GM12878 (cell line): Measurements from ENCODE around the gene SARM1. TPM values are rescaled to one million over a fixed set of nuclear protein-coding genes. Genes with fewer than 3 reads are reported as not detected.
A peak's percentile ranks its signal among the peaks of the same experiment; 100 is the strongest.

Experiments used
- ATAC-seq: fragments of 200-7000 bp; cut with Tn5 transposase; 3 replicates; pipeline ENCODE4 v1.9.1; 2020; ENCODE audit warnings: mild to moderate bottlenecking, moderate library complexity
- BruUV-seq: library from RNA; stranded (reverse); fragments of 400-500 nt; replicated peaks from 2 replicates; lab custom pipeline; 2021; lab: Mats Ljungman, UMichigan
- CTCF ChIA-PET: fragments of 300-600 bp; sonication (Branson Sonifier 250); formaldehyde crosslinking; extraction: SDS; loops from one replicate; lab custom pipeline; 2021; ENCODE audit warnings: inconsistent platforms; lab: Yijun Ruan, JAX
- POLR2A ChIA-PET: fragments of 350-600 bp; formaldehyde crosslinking; extraction: SDS; loops from one replicate; lab custom pipeline; 2021; ENCODE audit warnings: inconsistent platforms; lab: Charles Lee
- RAD21 ChIA-PET: fragments of 300-600 bp; sonication (Branson Sonifier 250); formaldehyde crosslinking; loops from one replicate; lab custom pipeline; 2023; ENCODE audit warnings: antibody characterized with exemption; ENCODE audit not compliant: unreplicated experiment; lab: Charles Lee
- SMC1A ChIA-PET: fragments of 300-600 bp; sonication (Branson Sonifier 250); formaldehyde crosslinking; loops from one replicate; lab custom pipeline; 2023; ENCODE audit not compliant: unreplicated experiment, uncharacterized antibody; lab: Charles Lee
- DNase-seq: peaks from one replicate; pipeline ENCODE4 v3.0.0-alpha.2; 2011; ENCODE audit warnings: low read depth, low spot score
- FAIRE-seq: peaks from 3 replicates; lab custom pipeline; 2011; peaks lifted over from hg19 to GRCh38; lab: Jason Lieb, UNC
- H2AFZ ChIP-seq: 2 replicates; pipeline ENCODE4 v1.6.0; 2011; ENCODE audit warnings: low read depth, low read length, control low read depth; ENCODE audit not compliant: control insufficient read depth
- H3K27ac ChIP-seq: 2 replicates; pipeline ENCODE4 v1.5.1; 2011; ENCODE audit warnings: control low read depth; ENCODE audit not compliant: control insufficient read depth, insufficient read depth
- H3K27me3 ChIP-seq, 2 experiments: replicated peaks in 1 of 2; 2 replicates each; pipeline versions ENCODE4 v1.6.0 to v1.6.1; 2011; ENCODE audit warnings: low read length in 1 of 2; ENCODE audit not compliant: control insufficient read depth in 2 of 2, insufficient read depth in 2 of 2
- H3K36me3 ChIP-seq, 2 experiments: 2 replicates each; pipeline ENCODE4 v1.5.1; 2011; ENCODE audit warnings: low read length in 1 of 2; ENCODE audit not compliant: control insufficient read depth in 2 of 2, insufficient read depth in 2 of 2
- H3K4me1 ChIP-seq: 2 replicates; pipeline ENCODE4 v1.6.1; 2011; ENCODE audit warnings: mild to moderate bottlenecking, low read length, moderate library complexity, mixed read lengths; ENCODE audit not compliant: control insufficient read depth, insufficient read depth
- H3K4me2 ChIP-seq: 2 replicates; pipeline ENCODE4 v1.6.0; 2011; ENCODE audit warnings: control low read depth; ENCODE audit not compliant: control insufficient read depth, insufficient read depth
- H3K4me3 ChIP-seq: fragments of 200-600 bp; sonication (generic); 2 replicates; pipeline ENCODE4 v1.5.1; 2016
- H3K79me2 ChIP-seq: 2 replicates; pipeline ENCODE4 v1.6.0; 2011; ENCODE audit warnings: low read length; ENCODE audit not compliant: control insufficient read depth, insufficient read depth
- H3K9ac ChIP-seq: 2 replicates; pipeline ENCODE4 v1.8.0; 2011; ENCODE audit warnings: low read length, control low read depth, mixed read lengths; ENCODE audit not compliant: control insufficient read depth, insufficient read depth
- H3K9me3 ChIP-seq: replicated peaks from 3 replicates; pipeline ENCODE4 v1.5.1; 2011; ENCODE audit warnings: mild to moderate bottlenecking, low read length; ENCODE audit not compliant: control insufficient read depth, insufficient read depth
- H4K20me1 ChIP-seq: 2 replicates; pipeline ENCODE4 v1.6.0; 2011; ENCODE audit not compliant: control insufficient read depth, insufficient read depth
- BRCA1 ChIP-seq: IDR thresholded peaks from 2 replicates; pipeline ENCODE4 v1.6.1; 2011; ENCODE audit warnings: low read depth, low read length, improper control_type of control experiment
- HSF1 ChIP-seq: fragments of 150-350 bp; IDR thresholded peaks from 2 replicates; pipeline ENCODE4 v1.6.1; 2014; ENCODE audit warnings: mild to moderate bottlenecking, low read depth, low read length
- POLR2A ChIP-seq: IDR thresholded peaks from 2 replicates; pipeline ENCODE4 v1.6.1; 2011; ENCODE audit warnings: low read depth, mild to moderate bottlenecking, low read length
- TCF3 ChIP-seq: IDR thresholded peaks from 2 replicates; pipeline ENCODE4 v1.6.1; 2012; ENCODE audit warnings: low read depth, mild to moderate bottlenecking, low read length, borderline replicate concordance; ENCODE audit not compliant: insufficient read depth
- ZNF384 ChIP-seq: IDR thresholded peaks from 2 replicates; pipeline ENCODE4 v1.6.1; 2012; ENCODE audit warnings: low read depth, mild to moderate bottlenecking, low read length, improper control_type of control experiment, borderline replicate concordance
- ZNF592 ChIP-seq: fragments of 450-650 bp; IDR thresholded peaks from 2 replicates; pipeline ENCODE4 v1.6.1; 2017; ENCODE audit warnings: mild to moderate bottlenecking, moderate library complexity
- WGBS: methylation state at CpG from one replicate; pipeline ENCODE4 v1.1.6; 2016; ENCODE audit warnings: low lambda C conversion rate; ENCODE audit not compliant: insufficient replicate concordance, insufficient coverage; ENCODE audit errors: missing lambda C conversion rate; 5-methylcytosine and 5-hydroxymethylcytosine counted together
- in situ Hi-C: fragments of 300-500 bp; cut with MboI; formaldehyde crosslinking; loops from 9 replicates; pipeline ENCODE4 v1.14.3; 2018; ENCODE audit warnings: mixed read lengths
- intact Hi-C: fragments of 100-400 bp; cut with micrococcal nuclease; formaldehyde crosslinking; loops from one replicate; pipeline ENCODE4 v1.14.2; 2022; ENCODE audit not compliant: unreplicated experiment
- polyA plus RNA-seq, 11 experiments: library from polyadenylated mRNA; depleted of rRNA in 4 of 11; unstranded in 6 of 11; stranded (reverse) in 5 of 11; fragments of >200 nt; fragmentation: Nextera tagmentation in 4 of 11; fragmentation: Illumina TruSeq in 1 of 11; extraction: Ambion mirVana in 4 of 11; extraction: Trizol in 1 of 11; gene quantifications; 1 replicate in 1 of 11; 2 replicates in 10 of 11; pipeline versions ENCODE4 v1.2.1 to v1.2.3, GENCODE V29; 2011 to 2016; ENCODE audit warnings: inconsistent platforms in 2 of 11, missing spikeins in 2 of 11, low read depth in 1 of 11
- total RNA-seq, 4 experiments: library from RNA; depleted of rRNA in 3 of 4; stranded (reverse); fragments of >200 nt in 3 of 4; fragmentation: Illumina TruSeq in 1 of 4; extraction: Trizol in 1 of 4; gene quantifications; 2 replicates each; pipeline versions ENCODE4 v1.2.1 to v1.2.3, GENCODE V29; 2013 to 2021

The SARM1 gene
- total and polyA plus RNA-seq, 10 of the 15 experiments (the other 5 are each of a cell fraction or from before 2014, with no cell fraction given) = 0.56 to 25.3 (median 11.9) TPM

DNA sequence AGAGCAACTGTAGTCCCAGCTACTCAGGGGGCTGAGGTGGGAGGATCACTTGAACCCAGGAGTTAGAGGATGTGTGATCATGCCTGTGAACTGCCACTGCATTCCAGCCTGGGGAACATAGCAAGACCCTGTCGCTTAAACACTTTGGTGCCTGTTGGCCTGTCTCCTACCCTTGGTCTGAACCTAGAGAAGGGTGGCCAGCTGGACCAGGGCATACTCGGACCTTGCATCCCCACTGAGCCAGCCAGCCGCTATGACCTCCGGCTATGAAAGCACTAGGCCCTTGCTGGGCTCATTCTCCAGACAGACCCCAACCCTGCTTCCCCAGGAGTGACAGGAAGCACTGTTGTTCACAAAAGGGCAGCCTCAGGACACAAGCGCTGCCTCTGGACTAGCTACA is 40.8 kb upstream of the SARM1 start:
- TF ChIP-seq POLR2A (peak; percentile 49; the same call in 1 of the 2 replicates), TCF3 (no peak)
- POLR2A ChIA-PET = interaction anchor here (0.6 to 1.1 kb wide), 2 partner anchors 10 to 1164 kb away, joined by 5 read pairs; no protein-coding TSS in a partner anchor
- intact Hi-C loops = no loop called here
- no peak overlapping the region for H3K4me2 ChIP-seq
- no TSS peak for BruUV-seq
- H3K9me3 ChIP-seq = no peaks in the 10 kb centered on the region
- CTCF ChIA-PET = interaction anchor here (1.3 to 1.5 kb wide), 2 partner anchors 9 to 162 kb away, joined by 3 to 4 read pairs; no protein-coding TSS in a partner anchor
- H4K20me1 ChIP-seq = no peaks in the 10 kb centered on the region; the same call in 1 of the 2 replicates
- H3K27me3 ChIP-seq = no peaks in the 10 kb centered on the region
- SMC1A ChIA-PET = interaction anchor here (0.9 to 1.4 kb wide), 2 partner anchors 11 to 22 kb away, joined by 3 to 5 read pairs; partner anchors contain the start of gene TMEM97
- H3K9ac ChIP-seq = no peak overlapping the region
- peaks cover 11 to 15% of the 10 kb centered on the region in 2 experiments for H3K36me3 ChIP-seq
- H3K27ac ChIP-seq = no peak overlapping the region
- H3K79me2 ChIP-seq = peaks cover 11% of the 10 kb centered on the region
- FAIRE-seq (no peak), DNase-seq (no peak), ATAC-seq (no peak)
- peaks cover 6% of the 10 kb centered on the region; the same call in 1 of the 2 replicates for H3K4me1 ChIP-seq
- H3K4me3 ChIP-seq = no peak overlapping the region
- no peak overlapping the region for H2AFZ ChIP-seq
- 90% methylated on average over 5 of the region's 5 CpGs for WGBS
- in situ Hi-C loops = loop anchor here (10.0 kb wide), 1 partner anchor 624 kb away; the partner anchor contains the start of gene PHF12
- RAD21 ChIA-PET = no interaction called here

GRCh38 chr17:28331891-28332420 is 39.5 kb upstream of the SARM1 start:
- H3K36me3 ChIP-seq = peaks cover 5 to 13% of the 10 kb centered on the region in 2 experiments
- CTCF ChIA-PET = interaction anchor here (1.3 kb wide), 1 partner anchor 160 kb away, joined by 3 read pairs; no protein-coding TSS in a partner anchor
- FAIRE-seq (no peak), DNase-seq (no peak)
- TF ChIP-seq ZNF592 (no peak), ZNF384 (no peak), BRCA1 (no peak), POLR2A (peak; percentile 10; the same call in 1 of the 2 replicates), HSF1 (no peak)
- TF ChIP-seq, all 136 proteins: peak for 1
- ATAC-seq = no peak
- H3K9me3 ChIP-seq = no peaks in the 10 kb centered on the region
- no peak overlapping the region for H3K4me3 ChIP-seq
- no peak overlapping the region for H2AFZ ChIP-seq
- SMC1A ChIA-PET = interaction anchor here (0.9 kb wide), 1 partner anchor 13 kb away, joined by 5 read pairs; the partner anchor contains the start of gene TMEM97
- WGBS = 90% methylated on average over 6 of the region's 6 CpGs
- in situ Hi-C loops (loop anchor here (10.0 kb wide), 1 partner anchor 623 kb away; the partner anchor contains the start of gene PHF12), intact Hi-C loops (no loop called here)
- RAD21 ChIA-PET = no interaction called here
- peaks cover 6% of the 10 kb centered on the region for H3K4me1 ChIP-seq
- peaks cover 20% of the 10 kb centered on the region for H3K79me2 ChIP-seq
- BruUV-seq = no TSS peak
- H3K9ac ChIP-seq = no peak overlapping the region
- H3K27ac ChIP-seq = no peak overlapping the region
- no peak overlapping the region for H3K4me2 ChIP-seq
- H4K20me1 ChIP-seq = no peaks in the 10 kb centered on the region; the same call in 1 of the 2 replicates
- H3K27me3 ChIP-seq = no peaks in the 10 kb centered on the region
- POLR2A ChIA-PET = interaction anchor here (3.2 kb wide), 1 partner anchor 12 kb away, joined by 13 read pairs; the partner anchor contains the start of gene TMEM97
